HG03457 (cell line): Measurements from ENCODE around the gene ZNF469.

ENCODE experiments used
- ATAC-seq: cut with Tn5 transposase; IDR thresholded peaks from one replicate; pipeline ENCODE4 v1.9.1; 2021; ENCODE audit warnings: moderate number of reproducible peaks; ENCODE audit not compliant: unreplicated experiment

ZNF469 gene

GRCh38 chr16:88423448-88423850, 40.7 kb downstream of the ZNF469 start:
- no peak for ATAC-seq

- no peak for ATAC-seq
Observed at GRCh38 chr16:88424587-88425235, 42.0 kb downstream of the ZNF469 start.

GRCh38 chr16:88426018-88426417, 43.3 kb downstream of the ZNF469 start:
- no peak for ATAC-seq

- no peak for ATAC-seq
Observed at GRCh38 chr16:88427376-88427775, 44.6 kb downstream of the ZNF469 start.

GRCh38 chr16:88428156-88428555, 45.4 kb downstream of the ZNF469 start:
- no peak for ATAC-seq

DNA sequence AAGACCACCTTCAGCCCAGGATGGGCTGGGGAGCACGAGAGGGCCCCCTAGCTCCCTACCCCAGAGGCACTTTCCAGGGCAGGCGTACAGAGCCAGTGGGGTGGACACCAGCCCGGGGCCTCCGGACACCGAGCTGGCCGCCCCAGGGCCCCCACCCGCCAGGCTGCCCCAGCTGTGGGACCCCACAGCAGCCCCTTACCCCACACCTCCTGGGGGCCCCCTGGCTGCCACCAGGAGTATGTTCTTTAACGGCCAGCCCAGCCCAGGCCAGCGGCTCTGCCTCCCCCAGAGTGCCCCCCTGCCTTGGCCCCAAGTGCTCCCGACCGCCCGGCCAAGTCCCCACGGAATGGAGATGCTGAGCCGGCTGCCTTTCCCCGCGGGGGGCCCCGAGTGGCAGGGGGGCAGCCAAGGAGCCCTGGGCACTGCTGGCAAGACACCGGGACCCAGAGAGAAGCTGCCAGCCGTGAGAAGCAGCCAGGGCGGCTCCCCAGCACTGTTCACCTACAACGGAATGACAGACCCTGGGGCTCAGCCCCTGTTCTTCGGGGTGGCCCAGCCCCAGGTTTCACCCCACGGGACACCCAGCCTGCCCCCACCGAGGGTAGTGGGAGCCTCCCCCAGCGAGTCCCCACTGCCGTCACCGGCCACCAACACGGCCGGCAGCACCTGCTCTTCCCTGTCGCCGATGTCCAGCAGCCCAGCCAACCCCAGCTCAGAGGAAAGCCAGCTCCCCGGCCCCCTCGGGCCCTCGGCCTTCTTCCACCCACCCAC, 46.0 kb downstream of the ZNF469 start:
- ATAC-seq = no peak

GRCh38 chr16:88429387-88430184, 46.8 kb downstream of the ZNF469 start:
- no peak for ATAC-seq

GRCh38 chr16:88430185-88430523, 47.4 kb downstream of the ZNF469 start:
- ATAC-seq = no peak

DNA sequence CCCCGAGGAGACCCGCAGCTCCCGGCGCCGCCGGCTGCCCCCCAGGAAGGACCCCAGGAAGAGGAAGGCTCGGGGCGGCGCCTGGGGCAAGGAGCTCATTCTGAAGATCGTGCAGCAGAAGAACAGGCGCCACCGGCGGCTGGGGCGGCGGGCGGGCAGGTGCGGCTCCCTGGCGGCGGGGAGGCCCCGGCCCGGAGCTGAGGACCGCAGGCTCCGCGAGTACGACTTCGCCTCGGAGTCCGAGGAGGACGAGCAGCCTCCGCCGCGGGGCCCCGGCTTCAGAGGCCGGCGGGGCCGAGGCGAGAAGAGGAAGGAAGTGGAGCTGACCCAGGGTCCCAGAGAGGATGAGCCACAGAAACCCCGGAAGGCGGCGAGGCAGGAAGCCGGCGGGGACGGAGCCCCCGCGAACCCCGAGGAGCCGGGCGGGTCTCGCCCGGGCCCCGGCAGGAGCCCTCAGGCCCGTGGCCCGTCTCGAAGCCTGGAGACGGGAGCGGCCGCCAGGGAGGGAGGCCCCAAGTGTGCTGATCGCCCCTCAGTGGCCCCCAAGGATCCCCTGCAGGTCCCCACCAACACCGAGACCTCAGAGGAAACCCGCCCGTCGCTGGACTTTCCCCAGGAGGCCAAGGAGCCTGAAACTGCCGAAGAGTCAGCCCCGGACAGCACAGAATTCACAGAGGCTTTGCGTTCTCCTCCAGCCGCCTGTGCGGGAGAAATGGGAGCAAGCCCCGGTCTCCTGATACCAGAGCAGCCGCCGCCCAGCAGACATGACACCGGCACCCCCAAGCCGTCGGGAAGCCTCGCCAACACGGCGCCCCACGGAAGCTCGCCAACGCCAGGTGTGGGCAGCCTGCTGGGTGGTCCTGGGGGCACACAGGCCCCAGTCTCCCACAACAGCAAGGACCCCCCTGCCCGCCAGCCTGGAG, 48.0 kb downstream of the ZNF469 start:
- ATAC-seq = no peak

- ATAC-seq = no peak
Observed at GRCh38 chr16:88431651-88432050, 48.9 kb downstream of the ZNF469 start.

DNA sequence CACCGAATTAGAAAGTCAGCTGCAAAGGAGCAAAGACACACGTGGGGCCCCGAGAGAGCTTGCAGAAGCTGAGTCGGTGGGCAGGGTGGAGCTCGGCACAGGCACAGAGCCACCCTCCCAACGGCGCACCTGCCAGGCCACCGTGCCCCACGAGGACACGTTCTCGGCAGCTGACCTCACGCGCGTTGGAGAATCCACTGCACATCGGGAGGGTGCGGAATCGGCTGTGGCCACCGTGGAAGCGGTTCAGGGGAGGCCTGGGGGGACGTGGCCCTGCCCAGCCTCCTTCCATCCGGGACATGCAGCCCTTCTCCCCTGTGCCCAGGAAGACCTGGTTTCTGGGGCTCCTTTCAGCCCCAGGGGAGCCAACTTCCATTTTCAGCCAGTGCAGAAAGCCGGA, 49.4 kb downstream of the ZNF469 start:
- no peak for ATAC-seq
